IgD-negative memory B cell (primary cell): ENCODE measurements around the gene LCN6. TPM values are rescaled to one million over a fixed set of nuclear protein-coding genes. Genes with fewer than 3 reads are reported as not detected.

ENCODE experiments used
- H3K27ac Mint-ChIP-seq, 3 donors: one replicate each; pipeline ENCODE4 v1.8.0; 2020 to 2022; ENCODE audit warnings: mild to moderate bottlenecking in 3 of 3, mixed read lengths in 3 of 3, moderate library complexity in 1 of 3
- H3K27me3 Mint-ChIP-seq: one replicate; pipeline ENCODE4 v1.8.0; 2021; ENCODE audit warnings: mixed read lengths
- H3K36me3 Mint-ChIP-seq: one replicate; pipeline ENCODE4 v1.8.0; 2020; ENCODE audit warnings: mild to moderate bottlenecking, mixed read lengths
- H3K4me1 Mint-ChIP-seq, 3 donors: one replicate each; pipeline ENCODE4 v1.8.0; 2020 to 2022; ENCODE audit warnings: mixed read lengths in 3 of 3, mild to moderate bottlenecking in 1 of 3
- H3K4me3 Mint-ChIP-seq, 4 donors: one replicate each; pipeline ENCODE4 v1.8.0; 2020 to 2022; ENCODE audit warnings: mild to moderate bottlenecking in 4 of 4, mixed read lengths in 4 of 4, moderate library complexity in 3 of 4
- H3K9me3 Mint-ChIP-seq, 3 donors: one replicate each; pipeline ENCODE4 v1.8.0; 2020 to 2021; ENCODE audit warnings: mixed read lengths in 3 of 3, mild to moderate bottlenecking in 1 of 3
- polyA plus RNA-seq: library from polyadenylated mRNA; unstranded; fragments of 300-500 nt; fragmentation: Illumina TruSeq; gene quantifications from one replicate; pipeline ENCODE4 v1.2.3, GENCODE V29; 2021

LCN6 gene
- polyA plus RNA-seq, 1 donor from 2014 or later: not detected

GRCh38 chr9:136698635-136699246 is 49.6 kb downstream of the LCN6 start:
- peaks cover 21% of the 10 kb centered on the region for H3K27me3 Mint-ChIP-seq
- H3K36me3 Mint-ChIP-seq: no peaks in the 10 kb centered on the region
- H3K9me3 Mint-ChIP-seq: no peaks in the 10 kb centered on the region
- no peak overlapping the region for H3K4me3 Mint-ChIP-seq
- peaks cover 8 to 18% (median 9%) of the 10 kb centered on the region in 3 donors for H3K4me1 Mint-ChIP-seq
- no peak overlapping the region for H3K27ac Mint-ChIP-seq

- H3K9me3 Mint-ChIP-seq: no peaks in the 10 kb centered on the region
- no peaks in the 10 kb centered on the region for H3K36me3 Mint-ChIP-seq
- H3K4me3 Mint-ChIP-seq: peak overlapping the region in 1 of 4 donors; percentile 39
- H3K4me1 Mint-ChIP-seq: peaks cover 6 to 11% (median 9%) of the 10 kb centered on the region in 3 donors
- H3K27ac Mint-ChIP-seq: no peak overlapping the region
- H3K27me3 Mint-ChIP-seq: peaks cover 26% of the 10 kb centered on the region
Observed at GRCh38 chr9:136697821-136698526, 50.4 kb downstream of the LCN6 start.

- Mint-ChIP-seq H3K36me3 (no peaks in the 10 kb centered on the region), H3K4me3 (peak overlapping the region in 1 of 4 donors; percentile 12), H3K4me1 (peaks cover 6 to 9% (median 9%) of the 10 kb centered on the region in 3 donors), H3K27me3 (peaks cover 28% of the 10 kb centered on the region), H3K27ac (no peak overlapping the region), H3K9me3 (no peaks in the 10 kb centered on the region)
Observed at GRCh38 chr9:136697146-136697820, 51.0 kb downstream of the LCN6 start.

- Mint-ChIP-seq H3K27me3 (peaks cover 28% of the 10 kb centered on the region), H3K4me1 (peaks cover 5 to 8% (median 8%) of the 10 kb centered on the region in 3 donors), H3K36me3 (no peaks in the 10 kb centered on the region), H3K27ac (no peak overlapping the region), H3K9me3 (no peaks in the 10 kb centered on the region), H3K4me3 (no peak overlapping the region)
Observed at GRCh38 chr9:136696502-136696901, 51.8 kb downstream of the LCN6 start.

GRCh38 chr9:136695955-136696354 is 52.4 kb downstream of the LCN6 start:
- no peak overlapping the region for H3K27ac Mint-ChIP-seq
- peaks cover 22% of the 10 kb centered on the region for H3K27me3 Mint-ChIP-seq
- no peaks in the 10 kb centered on the region for H3K9me3 Mint-ChIP-seq
- H3K4me3 Mint-ChIP-seq: no peak overlapping the region
- H3K4me1 Mint-ChIP-seq: peaks cover 3 to 5% (median 4%) of the 10 kb centered on the region in 3 donors
- no peaks in the 10 kb centered on the region for H3K36me3 Mint-ChIP-seq

- H3K4me1 Mint-ChIP-seq: peaks cover 0 to 4% (median 3%) of the 10 kb centered on the region in 3 donors
- H3K27me3 Mint-ChIP-seq: peaks cover 18% of the 10 kb centered on the region
- H3K27ac Mint-ChIP-seq: no peak overlapping the region
- H3K9me3 Mint-ChIP-seq: no peaks in the 10 kb centered on the region
- H3K4me3 Mint-ChIP-seq: no peak overlapping the region
- H3K36me3 Mint-ChIP-seq: no peaks in the 10 kb centered on the region
Observed at GRCh38 chr9:136695435-136695895, 52.9 kb downstream of the LCN6 start.

- H3K4me3 Mint-ChIP-seq: no peak overlapping the region
- H3K27ac Mint-ChIP-seq: no peak overlapping the region
- H3K36me3 Mint-ChIP-seq: no peaks in the 10 kb centered on the region
- no peaks in the 10 kb centered on the region for H3K9me3 Mint-ChIP-seq
- H3K27me3 Mint-ChIP-seq: peaks cover 19% of the 10 kb centered on the region
- peaks cover 0 to 3% (median 2%) of the 10 kb centered on the region in 3 donors for H3K4me1 Mint-ChIP-seq
Observed at GRCh38 chr9:136694872-136695247, 53.5 kb downstream of the LCN6 start.

GRCh38 chr9:136694163-136694871 is 54.0 kb downstream of the LCN6 start:
- Mint-ChIP-seq H3K4me3 (no peak overlapping the region), H3K27ac (no peak overlapping the region), H3K27me3 (peaks cover 19% of the 10 kb centered on the region)

More at GRCh38 chr9:136694163-136694871, 54.0 kb downstream of the LCN6 start:
- Mint-ChIP-seq H3K9me3 (no peaks in the 10 kb centered on the region), H3K4me1 (peaks cover 0 to 3% (median 2%) of the 10 kb centered on the region in 3 donors), H3K36me3 (no peaks in the 10 kb centered on the region)

Other genes with a start within 250 kb of the LCN6 start
- gene NOTCH1, start 202.5 kb downstream of the LCN6 start, polyA plus RNA-seq: 3.5 TPM
- not detected for gene EGFL7, start 85.6 kb downstream of the LCN6 start, polyA plus RNA-seq
- gene AGPAT2, start 61.1 kb downstream of the LCN6 start, polyA plus RNA-seq: 42.0 TPM
- gene DIPK1B, start 36.0 kb downstream of the LCN6 start, polyA plus RNA-seq: 0.90 TPM
- gene LCN10, start 5.6 kb downstream of the LCN6 start, polyA plus RNA-seq: 68.0 TPM
- 0.44 TPM for gene LCN8, start 9.7 kb upstream of the LCN6 start, polyA plus RNA-seq
- gene LCN15, start 16.0 kb upstream of the LCN6 start, polyA plus RNA-seq: not detected
- gene TMEM141, start 42.8 kb upstream of the LCN6 start, polyA plus RNA-seq: 45.9 TPM
- gene CCDC183, start 47.8 kb upstream of the LCN6 start, polyA plus RNA-seq: 0.78 TPM
- 19.7 TPM for gene RABL6, start 59.4 kb upstream of the LCN6 start, polyA plus RNA-seq
- gene AJM1, start 94.0 kb upstream of the LCN6 start, polyA plus RNA-seq: 0.10 TPM
- gene PHPT1, start 100.9 kb upstream of the LCN6 start, polyA plus RNA-seq: 91.6 TPM
- 0.11 TPM for gene MAMDC4, start 103.8 kb upstream of the LCN6 start, polyA plus RNA-seq
- 378 TPM for gene EDF1, start 117.8 kb upstream of the LCN6 start, polyA plus RNA-seq
- gene TRAF2, start 138.0 kb upstream of the LCN6 start, polyA plus RNA-seq: 42.8 TPM
- gene FBXW5, start 196.2 kb upstream of the LCN6 start, polyA plus RNA-seq: 108 TPM
- gene C8G, start 196.7 kb upstream of the LCN6 start, polyA plus RNA-seq: not detected
- gene LCN12, start 203.7 kb upstream of the LCN6 start, polyA plus RNA-seq: not detected
- not detected for gene PTGDS, start 229.0 kb upstream of the LCN6 start, polyA plus RNA-seq
- gene LCNL1, start 234.5 kb upstream of the LCN6 start, polyA plus RNA-seq: not detected
- 64.3 TPM for gene PAXX, start 243.9 kb upstream of the LCN6 start, polyA plus RNA-seq
- 3.5 TPM for gene CLIC3, start 248.0 kb upstream of the LCN6 start, polyA plus RNA-seq